Stomach (tissue), 9 donors: ENCODE results near the gene KLK2. TPM values are rescaled to one million over a fixed set of nuclear protein-coding genes. Genes with fewer than 3 reads are reported as not detected.

Experiments used
- DNase-seq, 2 donors: peaks; one replicate each; pipeline versions ENCODE4 v3.0.0 to v3.0.0-alpha.2; 2013 to 2019
- H3K27ac ChIP-seq, 5 donors: fragments of 200-600 bp in 4 of 5; sonication (generic) in 4 of 5; one replicate each; pipeline ENCODE4 v1.5.1; 2013 to 2019; ENCODE audit warnings: mild to moderate bottlenecking in 1 of 5, moderate library complexity in 1 of 5
- H3K27me3 ChIP-seq, 3 donors: fragments of 200-600 bp; sonication (generic); one replicate each; pipeline ENCODE4 v1.5.1; 2017 to 2019; ENCODE audit warnings: mixed run types in 1 of 3
- H3K36me3 ChIP-seq, 4 donors: fragments of 200-600 bp; sonication (generic); 1 replicate in 3 of 4; 2 replicates in 1 of 4; pipeline ENCODE4 v1.5.1; 2016 to 2019
- H3K4me1 ChIP-seq, 4 donors: fragments of 200-600 bp; sonication (generic); one replicate each; pipeline ENCODE4 v1.5.1; 2016 to 2019
- H3K4me3 ChIP-seq, 4 donors: fragments of 200-600 bp; sonication (generic) in 3 of 4; one replicate each; pipeline ENCODE4 v1.5.1; 2016 to 2019; ENCODE audit warnings: mild to moderate bottlenecking in 1 of 4
- H3K9me3 ChIP-seq, 4 donors: fragments of 200-600 bp; sonication (generic); one replicate each; pipeline ENCODE4 v1.5.1; 2016 to 2019
- EP300 ChIP-seq: sonication (generic); formaldehyde crosslinking; IDR thresholded peaks from one replicate; pipeline ENCODE4 v1.6.1; 2017; ENCODE audit warnings: antibody characterized with exemption
- POLR2A ChIP-seq, 4 donors: fragments of 450-650 bp; IDR thresholded peaks; one replicate each; pipeline ENCODE4 v1.6.1; 2016; ENCODE audit warnings: antibody characterized with exemption in 4 of 4, control low read depth in 2 of 4, mild to moderate bottlenecking in 1 of 4, moderate library complexity in 1 of 4
- POLR2AphosphoS5 ChIP-seq, 3 donors: sonication (generic); formaldehyde crosslinking; IDR thresholded peaks; one replicate each; pipeline ENCODE4 v1.6.1; 2016; ENCODE audit warnings: antibody characterized with exemption in 3 of 3
- WGBS, 5 donors: extraction: QIAGEN DNeasy Blood & Tissue Kit in 3 of 5; methylation state at CpG; one replicate each; pipeline versions ENCODE4 v1.1.5 to v1.1.7; 2013 to 2018; 5-methylcytosine and 5-hydroxymethylcytosine counted together
- intact Hi-C: fragments of 100-400 bp; cut with DNase I; formaldehyde crosslinking; loops from one replicate; pipeline ENCODE4 v1.15.1; 2023; ENCODE audit warnings: low total_unique reads
- polyA plus RNA-seq, 3 donors: library from polyadenylated mRNA; stranded (reverse); fragments of 200-250 nt; gene quantifications; one replicate each; pipeline ENCODE4 v1.2.3, GENCODE V29; 2013
- total RNA-seq, 5 donors: library from RNA; depleted of rRNA; stranded (reverse); fragments of >200 nt; gene quantifications; one replicate each; pipeline versions ENCODE4 v1.1.0 to v1.2.3, GENCODE V29; 2014 to 2016
- TF ChIP-seq, protein P1 (sequence below), 7 experiments: fragments of 450-650 bp in 4 of 7; fragments of 200-600 bp in 3 of 7; sonication (generic) in 3 of 7; IDR thresholded peaks; one replicate each; pipeline ENCODE4 v1.5.1; 2016 to 2019; ENCODE audit warnings: antibody characterized with exemption in 7 of 7, control low read depth in 2 of 7, mild to moderate bottlenecking in 1 of 7
- donor health status: healthy with polysubstance abuse.
- donor health status: Bipolar disorder and iron deficiency.
- donor health status: healthy.

Gene KLK2
- total and polyA plus RNA-seq, 8 donors, result 94.6 TPM; not detected in 7

DNA sequence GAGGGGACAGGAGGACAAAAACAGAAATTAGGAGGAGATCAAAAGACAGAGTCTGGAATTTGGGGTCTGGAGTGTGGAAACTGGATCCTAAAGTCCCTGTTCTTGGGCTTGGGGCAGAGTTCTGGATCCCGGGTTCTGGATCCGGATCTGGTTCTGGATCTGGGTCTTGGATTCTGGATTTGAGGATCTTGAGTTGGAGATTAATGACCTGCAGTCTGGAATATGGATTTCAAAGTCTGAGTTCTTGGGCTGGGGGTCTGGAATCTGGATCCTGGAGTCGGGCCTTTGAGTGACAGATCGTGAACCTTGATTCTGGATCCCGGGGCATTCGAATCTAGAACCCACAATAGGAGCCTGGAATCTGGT is 39.5 kb upstream of the KLK2 start:
- WGBS, 5 donors, result 90 to 97% (median 95%) methylated on average over 6 of the region's 6 CpGs
- Histone ChIP-seq H3K4me3 (no peak overlapping the region), H3K27me3 (peaks cover 4 to 95% (median 28%) of the 10 kb centered on the region in 3 donors), H3K4me1 (peaks cover 7 to 16% (median 14%) of the 10 kb centered on the region in 4 donors), H3K27ac (no peak overlapping the region), H3K36me3 (no peaks in the 10 kb centered on the region), H3K9me3 (no peaks in the 10 kb centered on the region)
- no peak for DNase-seq
- intact Hi-C loops, result no loop called here
- TF ChIP-seq POLR2AphosphoS5 (IDR thresholded peaks at IDR 0.05) (no peak), POLR2A (IDR thresholded peaks at IDR 0.05) (no peak), EP300 (no peak)
- TF ChIP-seq, protein P1, sequence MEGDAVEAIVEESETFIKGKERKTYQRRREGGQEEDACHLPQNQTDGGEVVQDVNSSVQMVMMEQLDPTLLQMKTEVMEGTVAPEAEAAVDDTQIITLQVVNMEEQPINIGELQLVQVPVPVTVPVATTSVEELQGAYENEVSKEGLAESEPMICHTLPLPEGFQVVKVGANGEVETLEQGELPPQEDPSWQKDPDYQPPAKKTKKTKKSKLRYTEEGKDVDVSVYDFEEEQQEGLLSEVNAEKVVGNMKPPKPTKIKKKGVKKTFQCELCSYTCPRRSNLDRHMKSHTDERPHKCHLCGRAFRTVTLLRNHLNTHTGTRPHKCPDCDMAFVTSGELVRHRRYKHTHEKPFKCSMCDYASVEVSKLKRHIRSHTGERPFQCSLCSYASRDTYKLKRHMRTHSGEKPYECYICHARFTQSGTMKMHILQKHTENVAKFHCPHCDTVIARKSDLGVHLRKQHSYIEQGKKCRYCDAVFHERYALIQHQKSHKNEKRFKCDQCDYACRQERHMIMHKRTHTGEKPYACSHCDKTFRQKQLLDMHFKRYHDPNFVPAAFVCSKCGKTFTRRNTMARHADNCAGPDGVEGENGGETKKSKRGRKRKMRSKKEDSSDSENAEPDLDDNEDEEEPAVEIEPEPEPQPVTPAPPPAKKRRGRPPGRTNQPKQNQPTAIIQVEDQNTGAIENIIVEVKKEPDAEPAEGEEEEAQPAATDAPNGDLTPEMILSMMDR (IDR thresholded peaks at IDR 0.05), result no peak

DNA sequence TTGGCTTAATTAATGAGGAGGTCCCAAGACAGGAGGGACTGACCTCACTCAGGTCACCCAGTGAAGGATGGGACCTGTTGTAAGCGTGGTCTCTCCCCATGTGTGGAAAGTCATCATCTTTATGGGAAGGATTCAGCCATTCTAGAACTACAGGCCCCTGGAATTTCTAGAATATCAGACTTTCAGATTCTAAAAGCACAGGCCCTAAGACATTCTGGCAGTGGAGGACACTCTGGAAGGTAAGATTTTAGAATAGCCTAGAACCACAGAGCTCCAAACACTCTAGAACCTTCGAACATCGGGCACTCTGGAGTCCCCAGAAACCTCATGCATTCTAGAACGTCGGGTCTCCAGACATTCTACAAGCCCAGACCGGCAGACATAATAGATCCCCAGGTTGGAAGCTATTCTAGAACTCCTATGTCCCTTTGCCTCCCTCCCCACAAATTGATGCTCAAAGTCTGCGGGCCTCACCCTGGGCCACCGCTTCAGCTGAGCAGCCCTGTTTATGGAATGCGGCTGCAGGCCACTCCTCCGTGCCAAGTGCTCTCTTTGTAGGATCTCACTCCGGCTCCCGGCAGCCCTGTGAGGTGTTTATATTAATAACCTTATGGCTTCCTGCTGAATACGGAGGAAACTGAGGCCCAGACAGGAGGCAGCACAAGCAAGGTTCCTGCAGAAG is 38.0 kb upstream of the KLK2 start:
- no peak for DNase-seq
- TF ChIP-seq, protein P1 (IDR thresholded peaks at IDR 0.05), result no peak
- TF ChIP-seq POLR2AphosphoS5 (IDR thresholded peaks at IDR 0.05) (no peak), POLR2A (IDR thresholded peaks at IDR 0.05) (no peak), EP300 (no peak)
- no peaks in the 10 kb centered on the region for H3K9me3 ChIP-seq
- WGBS, 5 donors, result 28 to 31% (median 29%) methylated on average over 12 to 13 of the region's 13 CpGs
- peaks cover 7 to 16% (median 14%) of the 10 kb centered on the region in 4 donors for H3K4me1 ChIP-seq
- peak overlapping the region; percentile 47 to 60 (median 56) for H3K4me3 ChIP-seq
- intact Hi-C loops, result no loop called here
- H3K36me3 ChIP-seq, result no peaks in the 10 kb centered on the region
- H3K27ac ChIP-seq, result peak overlapping the region in 1 of 5 donors; percentile 2
- H3K27me3 ChIP-seq, result peaks cover 4 to 94% (median 28%) of the 10 kb centered on the region in 3 donors

DNA sequence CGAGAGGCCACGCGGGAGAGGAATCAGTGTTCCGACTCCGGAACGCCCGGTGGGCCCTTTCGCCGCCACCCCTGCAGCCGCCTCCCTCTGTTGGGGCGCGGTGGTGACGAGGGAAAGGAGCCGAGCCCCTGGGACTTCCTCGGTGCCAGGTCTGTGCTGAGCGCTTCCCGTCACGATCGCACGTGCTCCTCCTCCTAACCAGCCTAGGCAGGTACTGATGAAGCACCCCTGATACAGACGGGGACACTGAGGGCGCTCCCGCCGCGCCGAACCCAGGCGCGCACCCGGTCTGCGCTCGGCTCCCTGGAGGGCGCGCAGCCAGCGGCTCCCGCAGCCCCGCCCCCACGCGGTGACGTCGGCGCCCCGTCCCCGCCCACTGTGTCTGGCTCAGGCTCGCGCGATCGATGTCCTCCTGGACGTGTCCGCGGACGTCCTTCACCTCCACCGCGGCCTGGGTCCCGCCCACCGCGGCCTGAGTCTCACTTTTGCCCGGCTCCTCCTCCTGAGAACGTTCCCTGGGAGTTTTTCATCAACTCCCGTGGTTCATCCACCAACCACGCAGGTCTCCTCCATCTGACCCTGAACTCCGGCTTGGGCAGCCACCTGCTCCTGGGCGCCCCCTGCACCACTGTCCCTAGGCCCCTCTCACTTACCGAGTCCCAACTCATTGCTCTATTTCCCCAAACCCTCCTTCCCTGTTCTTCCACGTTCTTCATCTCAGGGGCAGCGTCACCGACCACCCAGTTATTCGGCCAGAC is 37.3 kb upstream of the KLK2 start:
- TF ChIP-seq POLR2A (IDR thresholded peaks at IDR 0.05) (no peak), POLR2AphosphoS5 (IDR thresholded peaks at IDR 0.05) (peak in 1 of 3 donors; percentile 46)
- Histone ChIP-seq H3K9me3 (no peaks in the 10 kb centered on the region), H3K36me3 (no peaks in the 10 kb centered on the region), H3K4me3 (peak overlapping the region; percentile 47 to 60 (median 56)), H3K27me3 (peaks cover 4 to 90% (median 28%) of the 10 kb centered on the region in 3 donors), H3K4me1 (peaks cover 7 to 16% (median 14%) of the 10 kb centered on the region in 4 donors), H3K27ac (peak overlapping the region in 1 of 5 donors; percentile 2)
- DNase-seq, result peak; percentile 78 to 93
- intact Hi-C loops, result no loop called here
- 2 to 5% (median 4%) methylated on average over 41 to 67 of the region's 67 CpGs for WGBS, 5 donors

DNA sequence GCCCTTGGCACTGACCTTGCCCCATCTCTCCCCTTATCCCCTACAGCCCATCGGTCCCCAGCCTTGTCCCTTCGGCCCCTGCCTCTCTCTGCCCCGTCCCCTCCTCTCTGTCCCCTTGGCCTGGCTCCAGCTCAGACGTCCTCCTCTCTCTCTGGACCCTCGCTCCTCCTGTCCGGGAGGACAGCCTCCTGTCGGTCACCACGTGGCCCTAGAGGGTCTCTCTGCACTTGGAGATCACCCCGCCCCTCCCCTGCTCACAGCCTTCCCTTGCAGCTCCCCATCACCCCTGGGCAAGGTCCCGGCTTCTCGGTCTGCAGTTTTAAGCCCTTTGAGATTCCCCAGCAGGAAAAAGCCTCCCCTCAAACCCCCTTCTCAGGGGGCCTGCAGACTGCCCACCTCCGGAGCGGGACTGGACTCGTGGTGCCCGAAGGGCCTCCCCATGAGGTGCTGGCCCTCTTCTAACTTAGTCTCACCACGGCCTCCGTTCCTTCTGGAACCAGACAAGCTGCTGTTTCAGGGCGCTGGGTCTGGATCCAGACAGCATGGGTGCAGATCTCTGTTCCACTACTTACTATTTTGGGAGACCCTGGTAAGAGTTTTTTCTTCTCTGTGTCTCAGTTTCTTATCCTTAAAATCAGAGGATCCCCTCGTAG is 36.6 kb upstream of the KLK2 start:
- Histone ChIP-seq H3K27ac (no peak overlapping the region), H3K4me1 (peaks cover 7 to 16% (median 14%) of the 10 kb centered on the region in 4 donors), H3K9me3 (no peaks in the 10 kb centered on the region), H3K27me3 (peaks cover 0 to 83% (median 28%) of the 10 kb centered on the region in 3 donors), H3K4me3 (peak overlapping the region in 1 of 4 donors; percentile 60), H3K36me3 (no peaks in the 10 kb centered on the region)
- intact Hi-C loops, result no loop called here
- WGBS, 5 donors, result 44 to 52% (median 47%) methylated on average over 19 of the region's 19 CpGs
- TF ChIP-seq POLR2AphosphoS5 (IDR thresholded peaks at IDR 0.05) (no peak), EP300 (no peak), POLR2A (IDR thresholded peaks at IDR 0.05) (no peak)
- TF ChIP-seq, protein P1 (IDR thresholded peaks at IDR 0.05), result no peak
- no peak for DNase-seq
